T-cell (primary cell): Measurements from ENCODE around the gene FBXL2. TPM values are rescaled to one million over a fixed set of nuclear protein-coding genes. Genes with fewer than 3 reads are reported as not detected.

ENCODE experiments used
- ATAC-seq, 4 experiments: fragments of 200-7000 bp in 3 of 4; fragments of 150-1000 bp in 1 of 4; cut with Tn5 transposase; replicated peaks in 1 of 4; 1 replicate in 3 of 4; 2 replicates in 1 of 4; pipeline ENCODE4 v1.10.0; 2021; ENCODE audit warnings: moderate library complexity in 3 of 4, mild to moderate bottlenecking in 2 of 4, moderate number of reproducible peaks in 1 of 4
- CTCF ChIA-PET, 2 donors: fragments of 300-600 bp; sonication (Branson Sonifier 250); formaldehyde crosslinking; loops; one replicate each; lab custom pipeline; 2022; ENCODE audit warnings: antibody characterized with exemption in 2 of 2; lab: Charles Lee
- POLR2A ChIA-PET, 2 donors: fragments of 300-600 bp; sonication (Branson Sonifier 250); formaldehyde crosslinking; loops; one replicate each; lab custom pipeline; 2022; ENCODE audit warnings: antibody characterized with exemption in 2 of 2; lab: Charles Lee
- DNase-seq, 35 experiments: peaks; one replicate each; pipeline versions ENCODE4 v3.0.0 to v3.0.0-alpha.2; 2013 to 2023
- H3K27ac ChIP-seq: one replicate; pipeline ENCODE4 v1.5.1; 2013; ENCODE audit warnings: low read length
- H3K27me3 ChIP-seq, 2 experiments: replicated peaks in 1 of 2; 1 replicate in 1 of 2; 2 replicates in 1 of 2; pipeline versions ENCODE4 v1.6.1 to v1.7.0; 2013; ENCODE audit warnings: low read length in 1 of 2, mixed read lengths in 1 of 2; ENCODE audit not compliant: control insufficient read depth in 2 of 2, insufficient read depth in 2 of 2; ENCODE audit errors: extremely low read depth in 1 of 2
- H3K36me3 ChIP-seq, 2 donors: 1 replicate in 1 of 2; 2 replicates in 1 of 2; pipeline versions ENCODE4 v1.6.1 to v1.7.0; 2013; ENCODE audit warnings: low read length in 1 of 2; ENCODE audit not compliant: control insufficient read depth in 2 of 2, insufficient read depth in 1 of 2; ENCODE audit errors: extremely low read depth in 1 of 2
- H3K4me1 ChIP-seq, 2 experiments: 1 replicate in 1 of 2; 2 replicates in 1 of 2; pipeline versions ENCODE4 v1.6.1 to v1.7.0; 2013; ENCODE audit warnings: low read length in 2 of 2, mixed read lengths in 1 of 2; ENCODE audit not compliant: insufficient read depth in 2 of 2, control insufficient read depth in 1 of 2; ENCODE audit errors: extremely low read depth in 1 of 2
- H3K4me3 ChIP-seq, 2 donors: 1 replicate in 1 of 2; 2 replicates in 1 of 2; pipeline versions ENCODE4 v1.5.1 to v1.7.0; 2013; ENCODE audit warnings: mild to moderate bottlenecking in 2 of 2, low read length in 1 of 2, moderate library complexity in 1 of 2; ENCODE audit not compliant: control insufficient read depth in 1 of 2; ENCODE audit errors: extremely low read depth in 1 of 2
- H3K9me3 ChIP-seq: 2 replicates; pipeline ENCODE4 v1.7.0; 2013
- H3K27ac Mint-ChIP-seq, 2 donors: one replicate each; pipeline ENCODE4 v1.8.0; 2020 to 2021; ENCODE audit warnings: mild to moderate bottlenecking in 2 of 2, mixed read lengths in 2 of 2
- H3K27me3 Mint-ChIP-seq, 2 donors: one replicate each; pipeline ENCODE4 v1.8.0; 2021 to 2022; ENCODE audit warnings: mixed read lengths in 2 of 2
- H3K36me3 Mint-ChIP-seq: one replicate; pipeline ENCODE4 v1.8.0; 2021; ENCODE audit warnings: mixed read lengths
- H3K4me1 Mint-ChIP-seq, 3 donors: one replicate each; pipeline ENCODE4 v1.8.0; 2020 to 2022; ENCODE audit warnings: mixed read lengths in 3 of 3, mild to moderate bottlenecking in 1 of 3
- H3K4me3 Mint-ChIP-seq, 3 donors: one replicate each; pipeline ENCODE4 v1.8.0; 2020 to 2022; ENCODE audit warnings: mild to moderate bottlenecking in 3 of 3, mixed read lengths in 3 of 3, moderate library complexity in 3 of 3
- H3K9me3 Mint-ChIP-seq, 3 donors: one replicate each; pipeline ENCODE4 v1.8.0; 2020 to 2022; ENCODE audit warnings: mixed read lengths in 3 of 3
- WGBS: methylation state at CpG from one replicate; pipeline ENCODE4 v1.1.5; 2013; ENCODE audit warnings: missing lambda C conversion rate; ENCODE audit not compliant: insufficient coverage; 5-methylcytosine and 5-hydroxymethylcytosine counted together
- total RNA-seq, 35 experiments: library from RNA in 6 of 35; stranded (reverse) in 6 of 35; fragments of 120-200 nt in 1 of 35; gene quantifications; one replicate each; pipeline versions ENCODE4 v1.2.1 to v1.2.4 and lab custom pipeline; 2013 to 2026

The FBXL2 gene
- total RNA-seq, 5 donors from 2014 or later (not counting 1 experiment from before 2014, with no cell fraction given), result 0.39 TPM; not detected in 4

DNA sequence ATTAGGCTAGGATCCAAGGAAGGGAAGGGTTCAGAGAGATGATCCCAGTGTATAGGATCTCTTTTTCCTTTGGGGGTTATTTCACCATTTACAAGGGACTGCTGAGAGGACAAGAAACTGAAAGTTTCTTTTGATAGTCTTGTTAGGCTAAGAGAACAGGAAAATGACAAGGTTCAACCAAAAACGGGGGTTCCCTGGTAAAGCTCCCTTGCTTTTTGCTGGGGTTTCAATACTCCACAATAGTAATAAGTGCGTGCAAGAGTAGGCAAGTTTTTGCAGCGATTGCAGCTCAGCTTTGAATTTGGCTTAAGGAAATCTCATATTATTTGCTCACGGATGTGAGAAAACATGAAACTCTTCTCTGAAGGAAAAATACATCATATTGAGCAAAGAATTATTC, 39.8 kb upstream of the FBXL2 start:
- WGBS, result 73% methylated on average over 2 of the region's 4 CpGs
- CTCF ChIA-PET, result interaction anchor here in 1 of 2 donors (0.5 kb wide), 1 partner anchor 121 kb away, joined by 4 read pairs; no protein-coding TSS in a partner anchor

DNA sequence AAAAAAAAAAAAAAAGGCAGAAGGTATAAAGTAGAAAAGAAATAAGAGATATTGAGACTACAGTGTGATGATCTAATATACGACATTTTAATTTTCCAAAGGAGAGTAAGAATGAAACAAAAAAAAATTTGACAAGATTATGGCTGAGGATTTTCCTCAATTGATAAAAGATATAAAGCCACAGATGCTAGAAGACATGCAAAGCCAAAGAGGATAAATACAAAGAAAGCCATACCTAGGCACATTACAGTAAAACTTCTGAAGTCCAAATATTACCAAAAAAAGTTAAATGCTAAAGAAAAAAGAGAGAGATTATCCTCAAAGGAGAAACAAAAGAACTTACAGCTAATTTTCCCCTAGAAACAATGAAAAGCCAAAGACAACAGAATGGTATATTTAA, 38.3 kb upstream of the FBXL2 start:
- WGBS, result no CpG with 5 or more reads among the region's 1 CpG
- peaks cover 0 to 9% (median 6%) of the 10 kb centered on the region in 3 donors for H3K9me3 Mint-ChIP-seq
- ATAC-seq (no peak), DNase-seq (no peak)
- no peaks in the 10 kb centered on the region for H3K4me1 Mint-ChIP-seq
- no peaks in the 10 kb centered on the region for H3K36me3 Mint-ChIP-seq
- H3K27ac Mint-ChIP-seq, result no peak overlapping the region
- no peaks in the 10 kb centered on the region for H3K36me3 ChIP-seq
- no peak overlapping the region for H3K4me3 ChIP-seq
- no peaks in the 10 kb centered on the region for H3K4me1 ChIP-seq
- peaks cover 25 to 30% of the 10 kb centered on the region in 2 donors for H3K27me3 Mint-ChIP-seq
- no peak overlapping the region for H3K27ac ChIP-seq
- H3K9me3 ChIP-seq, result peaks cover 5% of the 10 kb centered on the region
- peaks cover 0 to 5% of the 10 kb centered on the region in 2 experiments for H3K27me3 ChIP-seq
- ChIA-PET CTCF (no interaction called here), POLR2A (no interaction called here)
- no peak overlapping the region for H3K4me3 Mint-ChIP-seq

More for the DNA sequence above, 39.8 kb upstream of the FBXL2 start:
- H3K27me3 ChIP-seq, result peaks cover 0 to 8% of the 10 kb centered on the region in 2 experiments
- POLR2A ChIA-PET, result no interaction called here
- no peak overlapping the region for H3K27ac ChIP-seq
- no peaks in the 10 kb centered on the region for H3K36me3 ChIP-seq
- DNase-seq, result no peak
- peaks cover 0 to 9% (median 6%) of the 10 kb centered on the region in 3 donors for H3K9me3 Mint-ChIP-seq
- ATAC-seq, result no peak
- no peaks in the 10 kb centered on the region for H3K36me3 Mint-ChIP-seq
- no peaks in the 10 kb centered on the region for H3K4me1 Mint-ChIP-seq
- peaks cover 28 to 32% of the 10 kb centered on the region in 2 donors for H3K27me3 Mint-ChIP-seq
- peaks cover 5% of the 10 kb centered on the region for H3K9me3 ChIP-seq
- no peak overlapping the region for H3K4me3 ChIP-seq
- no peak overlapping the region for H3K4me3 Mint-ChIP-seq
- H3K27ac Mint-ChIP-seq, result no peak overlapping the region
- H3K4me1 ChIP-seq, result no peaks in the 10 kb centered on the region

DNA sequence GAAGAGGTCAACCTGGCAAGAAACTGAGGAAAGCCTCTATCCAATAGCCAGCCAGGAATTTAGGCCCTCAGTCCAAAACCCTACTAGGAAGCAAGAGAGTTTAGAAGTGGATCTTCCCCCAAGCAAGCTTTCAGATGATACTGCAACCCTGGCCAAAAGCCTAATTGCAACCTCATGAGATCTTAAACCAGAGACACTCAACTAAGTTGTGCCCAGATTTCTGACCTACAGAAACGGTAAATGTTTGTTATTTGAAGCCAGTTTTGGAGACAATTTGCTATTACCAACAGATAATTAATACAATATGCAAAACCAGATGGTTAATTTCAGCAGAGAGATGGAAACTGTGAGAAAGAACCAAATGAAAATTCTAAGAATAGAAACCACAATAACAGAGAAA, 37.0 kb upstream of the FBXL2 start:
- H3K4me1 Mint-ChIP-seq, result no peaks in the 10 kb centered on the region
- POLR2A ChIA-PET, result no interaction called here

DNA sequence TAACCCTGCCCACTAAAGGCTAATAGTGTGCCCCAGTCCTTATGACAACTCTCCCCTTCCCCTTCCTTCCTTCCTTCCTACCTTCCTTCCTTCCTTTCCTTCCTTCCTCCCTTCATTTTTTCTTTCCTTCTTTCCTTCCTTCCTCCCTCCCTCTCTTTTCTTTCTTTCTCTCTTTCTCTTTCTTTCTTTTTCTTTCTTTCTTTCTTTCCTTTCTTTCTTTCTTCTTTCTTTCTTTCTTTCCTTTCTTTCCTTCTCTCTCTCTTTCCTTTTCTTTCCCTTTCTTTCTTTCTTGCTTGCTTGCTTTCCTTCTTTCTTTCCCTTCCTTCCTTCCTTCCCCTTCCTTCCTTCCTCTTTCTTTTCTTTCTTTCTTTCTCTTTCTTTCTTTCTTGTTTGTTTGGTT, 30.5 kb upstream of the FBXL2 start:
- ChIA-PET CTCF (no interaction called here), POLR2A (no interaction called here)
- no peak overlapping the region for H3K27ac ChIP-seq
- no peak overlapping the region for H3K4me3 ChIP-seq
- peaks cover 0 to 3% of the 10 kb centered on the region in 2 experiments for H3K27me3 ChIP-seq
- no peaks in the 10 kb centered on the region for H3K4me1 ChIP-seq
- H3K36me3 Mint-ChIP-seq, result no peaks in the 10 kb centered on the region
- H3K4me3 Mint-ChIP-seq, result no peak overlapping the region
- no peaks in the 10 kb centered on the region for H3K9me3 Mint-ChIP-seq
- no peak overlapping the region for H3K27ac Mint-ChIP-seq
- ATAC-seq (no peak), DNase-seq (no peak)
- no peaks in the 10 kb centered on the region for H3K4me1 Mint-ChIP-seq
- no peaks in the 10 kb centered on the region for H3K9me3 ChIP-seq
- H3K36me3 ChIP-seq, result no peaks in the 10 kb centered on the region
- peaks cover 11 to 13% of the 10 kb centered on the region in 2 donors for H3K27me3 Mint-ChIP-seq

More for the DNA sequence above, 37.0 kb upstream of the FBXL2 start:
- H3K4me3 ChIP-seq, result no peak overlapping the region
- CTCF ChIA-PET, result no interaction called here
- H3K4me1 ChIP-seq, result no peaks in the 10 kb centered on the region
- ATAC-seq, result no peak
- peaks cover 0 to 5% of the 10 kb centered on the region in 2 experiments for H3K27me3 ChIP-seq
- Mint-ChIP-seq H3K27ac (no peak overlapping the region), H3K27me3 (peaks cover 23 to 27% of the 10 kb centered on the region in 2 donors), H3K36me3 (no peaks in the 10 kb centered on the region), H3K4me3 (no peak overlapping the region), H3K9me3 (peaks cover 0 to 9% (median 6%) of the 10 kb centered on the region in 3 donors)
- no peaks in the 10 kb centered on the region for H3K36me3 ChIP-seq
- H3K27ac ChIP-seq, result no peak overlapping the region
- WGBS, result no CpG with 5 or more reads among the region's 1 CpG
- DNase-seq, result no peak
- H3K9me3 ChIP-seq, result peaks cover 5% of the 10 kb centered on the region

DNA sequence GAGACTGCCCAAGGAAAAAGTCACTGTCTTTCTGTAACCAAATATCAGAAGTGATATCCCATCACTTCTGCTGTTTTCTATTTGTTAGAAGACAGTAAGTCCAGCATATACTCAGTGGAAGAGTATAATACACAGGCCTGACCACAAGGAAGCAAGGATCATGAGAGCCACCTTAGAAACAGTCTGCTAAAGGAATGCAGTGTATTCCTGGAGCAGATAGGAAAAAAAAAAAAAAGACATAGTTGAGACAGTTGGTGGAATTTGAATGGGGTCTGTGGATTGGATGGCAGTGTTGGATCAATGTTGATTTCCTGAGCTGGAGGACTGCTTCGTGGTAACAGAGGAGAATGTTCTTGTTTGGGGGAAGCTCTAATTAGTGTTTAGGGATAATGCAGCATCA, 26.5 kb upstream of the FBXL2 start:
- ATAC-seq (no peak), DNase-seq (no peak)
- POLR2A ChIA-PET, result no interaction called here
- no peaks in the 10 kb centered on the region for H3K36me3 ChIP-seq
- H3K4me1 ChIP-seq, result no peaks in the 10 kb centered on the region
- H3K4me1 Mint-ChIP-seq, result no peaks in the 10 kb centered on the region
- no peaks in the 10 kb centered on the region for H3K9me3 Mint-ChIP-seq
- CTCF ChIA-PET, result no interaction called here
- H3K27ac Mint-ChIP-seq, result no peak overlapping the region
- H3K27me3 Mint-ChIP-seq, result peaks cover 4 to 15% of the 10 kb centered on the region in 2 donors
- H3K9me3 ChIP-seq, result no peaks in the 10 kb centered on the region
- H3K27me3 ChIP-seq, result peaks cover 0 to 3% of the 10 kb centered on the region in 2 experiments
- H3K4me3 ChIP-seq, result no peak overlapping the region
- H3K36me3 Mint-ChIP-seq, result no peaks in the 10 kb centered on the region
- WGBS, result no CpG with 5 or more reads among the region's 1 CpG
- H3K4me3 Mint-ChIP-seq, result no peak overlapping the region
- H3K27ac ChIP-seq, result no peak overlapping the region

DNA sequence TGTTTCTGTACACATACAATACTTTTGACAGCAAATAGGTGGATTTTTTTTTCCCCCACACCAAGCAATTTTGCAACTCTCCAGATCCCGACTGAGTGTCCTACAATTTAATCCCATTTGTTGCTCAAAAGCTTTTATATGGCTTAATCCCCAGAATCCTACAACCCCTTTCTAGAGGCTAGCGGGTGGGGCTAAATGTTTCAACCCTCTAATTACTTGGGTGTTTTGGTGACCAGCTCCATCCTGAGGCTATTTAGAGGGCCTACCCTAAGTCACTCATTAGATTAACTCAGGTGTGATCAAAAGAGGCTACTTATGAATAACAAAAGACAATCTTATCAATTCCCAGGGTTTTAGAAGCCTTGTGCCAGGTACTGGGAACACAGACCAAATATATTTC, 21.0 kb upstream of the FBXL2 start:
- no peaks in the 10 kb centered on the region for H3K4me1 Mint-ChIP-seq
- Histone ChIP-seq H3K27me3 (no peaks in the 10 kb centered on the region), H3K4me3 (no peak overlapping the region), H3K4me1 (no peaks in the 10 kb centered on the region), H3K36me3 (no peaks in the 10 kb centered on the region), H3K27ac (no peak overlapping the region), H3K9me3 (no peaks in the 10 kb centered on the region)
- DNase-seq (no peak), ATAC-seq (no peak)
- H3K9me3 Mint-ChIP-seq, result no peaks in the 10 kb centered on the region
- no peak overlapping the region for H3K27ac Mint-ChIP-seq
- CTCF ChIA-PET, result no interaction called here
- H3K36me3 Mint-ChIP-seq, result no peaks in the 10 kb centered on the region
- no peak overlapping the region for H3K4me3 Mint-ChIP-seq
- H3K27me3 Mint-ChIP-seq, result peaks cover 0 to 6% of the 10 kb centered on the region in 2 donors
- WGBS, result 100% methylated on average over 1 of the region's 2 CpGs
- POLR2A ChIA-PET, result no interaction called here

DNA sequence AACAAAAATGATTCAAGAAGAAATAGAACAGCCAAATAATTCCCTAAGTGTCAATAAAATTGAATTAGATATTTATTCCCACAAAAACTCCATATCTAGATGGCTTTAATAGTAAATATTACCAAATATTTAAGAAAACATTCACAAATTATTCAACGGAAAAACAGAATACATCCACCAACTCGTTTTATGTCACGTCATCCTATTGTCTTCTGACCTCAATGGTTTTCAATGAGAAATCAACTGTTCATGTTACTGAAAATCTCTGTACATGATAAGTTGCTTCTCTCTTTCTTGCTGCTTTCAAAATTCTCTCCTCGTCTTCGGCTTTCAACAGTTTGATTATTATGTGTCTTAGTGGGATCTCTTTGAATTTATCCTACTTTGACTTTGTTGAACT, 17.1 kb upstream of the FBXL2 start:
- H3K4me1 Mint-ChIP-seq, result no peaks in the 10 kb centered on the region
- peaks cover 6 to 15% of the 10 kb centered on the region in 2 donors for H3K27me3 Mint-ChIP-seq
- WGBS, result 74% methylated on average over 3 of the region's 5 CpGs
- ChIA-PET POLR2A (interaction anchor here in 1 of 2 donors (0.6 kb wide), 2 partner anchors 11 to 34 kb away, joined by 3 to 4 read pairs; no protein-coding TSS in a partner anchor), CTCF (no interaction called here)
- no peak overlapping the region for H3K27ac Mint-ChIP-seq
- no peaks in the 10 kb centered on the region for H3K27me3 ChIP-seq
- no peak overlapping the region for H3K27ac ChIP-seq
- no peak for DNase-seq
- no peaks in the 10 kb centered on the region for H3K9me3 ChIP-seq
- H3K9me3 Mint-ChIP-seq, result peaks cover 4 to 11% (median 4%) of the 10 kb centered on the region in 3 donors
- H3K4me3 ChIP-seq, result no peak overlapping the region
- no peaks in the 10 kb centered on the region for H3K36me3 Mint-ChIP-seq
- no peaks in the 10 kb centered on the region for H3K4me1 ChIP-seq
- H3K4me3 Mint-ChIP-seq, result no peak overlapping the region
- no peaks in the 10 kb centered on the region for H3K36me3 ChIP-seq
- no peak for ATAC-seq
